Esophagus mucosa (tissue), 1 donor: ENCODE measurements around the gene MRPL34. TPM values are rescaled to one million over a fixed set of nuclear protein-coding genes. Genes with fewer than 3 reads are reported as not detected.
A peak's percentile ranks its signal among the peaks of the same experiment; 100 is the strongest.

Source experiments
- ATAC-seq: fragments of 200-7000 bp; cut with Tn5 transposase; one replicate; pipeline ENCODE4 v1.9.1; 2020
- total RNA-seq: library from RNA; stranded (reverse); gene quantifications from one replicate; pipeline ENCODE4 v1.2.4, GENCODE V29; 2023
- donor health status: DM: yes; HTN: yes; CAD: no.

The MRPL34 gene
- total RNA-seq, 1 donor from 2014 or later: 42.6 TPM

- no peak for ATAC-seq
Measured at GRCh38 chr19:17309965-17310461, 4.3 kb downstream of the MRPL34 start.

GRCh38 chr19:17311455-17312188 lies 6.0 kb downstream of the MRPL34 start:
- peak; percentile 6 for ATAC-seq

GRCh38 chr19:17312189-17313113 lies 6.8 kb downstream of the MRPL34 start:
- no peak for ATAC-seq

DNA sequence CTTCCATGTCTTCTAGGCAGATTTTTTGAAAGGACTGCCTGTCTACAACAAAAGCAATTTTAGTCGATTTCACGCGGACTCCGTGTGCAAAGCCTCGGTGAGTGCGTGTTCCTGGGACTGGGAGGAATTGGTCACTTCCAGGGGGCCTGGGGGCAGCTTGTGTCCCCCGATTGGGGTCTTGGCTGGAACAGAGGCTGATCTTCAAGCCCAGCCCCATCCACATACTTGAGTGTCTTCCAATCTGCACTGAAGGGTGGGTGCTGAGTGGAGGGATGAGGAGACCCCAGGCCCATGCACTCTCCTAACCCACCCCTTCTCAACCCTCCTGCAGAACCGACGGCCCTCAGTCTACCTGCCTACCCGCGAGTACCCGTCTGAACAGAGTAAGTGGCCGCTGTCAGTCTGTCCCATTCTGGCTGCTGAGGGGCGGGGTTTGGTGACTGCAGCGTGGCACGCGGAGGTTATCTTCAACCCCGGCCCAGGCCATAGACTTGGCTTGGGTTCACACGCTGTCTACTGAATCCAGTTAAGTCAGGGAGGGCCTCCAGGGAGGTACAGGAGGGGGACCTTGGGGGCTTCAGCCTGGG lies 8.4 kb downstream of the MRPL34 start:
- ATAC-seq: no peak

- no peak for ATAC-seq
Measured at GRCh38 chr19:17318966-17319365, 13.3 kb downstream of the MRPL34 start.

GRCh38 chr19:17319473-17320238 lies 14.0 kb downstream of the MRPL34 start:
- no peak for ATAC-seq

- no peak for ATAC-seq
Measured at GRCh38 chr19:17320435-17320834, 14.8 kb downstream of the MRPL34 start.

- ATAC-seq: no peak
Measured at GRCh38 chr19:17321655-17322489, 16.2 kb downstream of the MRPL34 start.

- ATAC-seq: no peak
Measured at GRCh38 chr19:17322854-17323253, 17.2 kb downstream of the MRPL34 start.

- ATAC-seq: no peak
Measured at GRCh38 chr19:17323300-17323963, 17.8 kb downstream of the MRPL34 start.

DNA sequence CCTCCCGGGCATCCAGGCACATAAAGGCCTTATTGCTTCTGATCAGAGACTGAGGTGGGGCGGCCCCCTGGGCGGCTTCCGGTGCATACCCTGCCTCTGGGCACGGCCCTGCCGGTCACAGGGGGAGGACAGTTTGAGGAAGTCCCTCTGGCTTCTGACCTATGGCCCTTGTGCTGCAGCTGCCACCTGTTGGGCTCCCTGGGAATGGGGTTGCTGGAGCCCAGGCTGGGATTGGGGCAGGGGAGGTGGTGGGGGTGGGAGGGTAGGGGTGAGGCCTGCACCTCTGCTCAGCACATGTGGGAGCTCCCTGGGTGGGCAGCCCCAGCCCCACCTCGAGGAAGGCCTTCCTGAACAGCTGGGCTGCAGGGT lies 18.3 kb downstream of the MRPL34 start:
- ATAC-seq: no peak

- ATAC-seq: no peak
Measured at GRCh38 chr19:17324357-17325114, 18.9 kb downstream of the MRPL34 start.

- ATAC-seq: no peak
Measured at GRCh38 chr19:17325133-17325532, 19.5 kb downstream of the MRPL34 start.

GRCh38 chr19:17325881-17326594 lies 20.4 kb downstream of the MRPL34 start:
- ATAC-seq: no peak

- no peak for ATAC-seq
Measured at GRCh38 chr19:17326595-17326966, 20.9 kb downstream of the MRPL34 start.

DNA sequence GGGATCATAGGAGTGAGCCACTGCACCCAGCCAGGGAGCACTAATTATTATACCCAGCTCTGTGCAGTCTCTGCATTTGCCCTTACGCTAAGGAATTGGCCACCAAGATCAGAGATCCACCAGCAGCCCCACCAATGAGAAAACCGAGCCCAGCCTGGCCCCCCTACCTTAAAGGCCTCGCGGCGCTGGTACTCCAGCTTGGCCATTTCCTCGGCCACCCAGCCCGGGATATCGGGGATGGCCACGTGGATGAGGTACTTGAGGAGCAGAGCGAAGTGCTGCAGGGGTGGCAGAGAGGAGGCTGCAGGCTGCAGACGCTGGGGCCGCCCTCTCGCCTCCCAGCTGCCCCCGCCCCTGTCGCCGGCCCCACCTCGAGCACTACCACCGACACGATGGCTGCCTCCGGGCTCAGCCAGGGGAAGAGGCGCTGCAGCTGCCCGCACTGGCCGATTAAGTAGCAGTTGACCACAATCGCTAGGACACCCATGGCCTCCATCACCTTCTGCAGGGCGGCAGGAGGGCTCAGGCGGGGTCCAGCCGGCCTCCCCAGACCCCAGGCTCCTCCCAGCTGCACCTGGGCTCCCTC lies 21.5 kb downstream of the MRPL34 start:
- no peak for ATAC-seq

GRCh38 chr19:17327654-17328516 lies 22.2 kb downstream of the MRPL34 start:
- peak; percentile 67 for ATAC-seq
